Measurements from ENCODE around the gene TYK2. TPM values are rescaled to one million over a fixed set of nuclear protein-coding genes. Genes with fewer than 3 reads are reported as not detected.
"Not testable (repeated sequence)": the region's sequence is repeated elsewhere in the genome, so short reads cannot be mapped to it uniquely, and the experiment has no call there.

TYK2 gene
- total RNA-seq, 4 donors from 2014 or later: 111 to 463 (median 201) TPM

DNA sequence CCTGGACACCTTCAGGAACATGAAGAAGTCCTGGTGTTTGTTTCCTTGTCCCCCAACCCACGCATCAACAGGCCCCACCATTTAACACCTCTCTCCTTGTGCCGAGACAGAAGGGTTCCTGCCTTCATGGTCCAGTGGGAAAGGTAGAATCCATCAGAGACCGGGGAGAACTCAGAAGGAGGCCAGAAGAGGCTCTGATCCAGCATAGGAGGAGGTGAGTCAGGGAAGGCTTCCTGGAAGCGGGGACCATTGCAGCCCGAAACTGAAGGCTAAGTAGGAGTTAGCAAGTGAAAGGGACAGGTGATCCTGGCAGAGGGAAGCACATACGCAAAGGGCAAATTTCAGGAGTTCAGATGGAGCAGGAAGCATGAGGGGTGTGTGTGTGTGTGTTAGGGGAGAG lies 41.4 kb downstream of the TYK2 start:
- intact Hi-C loops (cut with DNase I; ENCODE audit: low total_unique reads) (no loop called here), in situ Hi-C loops (cut with MboI; ENCODE audit: low pct_ligation_motif_present in 1 of 4, low pct_unique_long_range_greater_than_20kb in 1 of 4, low sequenced_read_pairs in 3 of 4) (no loop called here)
- peak overlapping the region in 2 of 4 donors; percentile 34 to 62 for H3K27ac ChIP-seq
- peaks cover 0 to 13% (median 2%) of the 10 kb centered on the region in 4 donors for H3K4me1 ChIP-seq
- no peaks in the 10 kb centered on the region for H3K27me3 ChIP-seq
- 51 to 73% methylated on average over 4 to 6 of the region's 6 CpGs for WGBS, 2 donors (ENCODE audit: low coverage in 1 of 2)
- TF ChIP-seq, protein P1, sequence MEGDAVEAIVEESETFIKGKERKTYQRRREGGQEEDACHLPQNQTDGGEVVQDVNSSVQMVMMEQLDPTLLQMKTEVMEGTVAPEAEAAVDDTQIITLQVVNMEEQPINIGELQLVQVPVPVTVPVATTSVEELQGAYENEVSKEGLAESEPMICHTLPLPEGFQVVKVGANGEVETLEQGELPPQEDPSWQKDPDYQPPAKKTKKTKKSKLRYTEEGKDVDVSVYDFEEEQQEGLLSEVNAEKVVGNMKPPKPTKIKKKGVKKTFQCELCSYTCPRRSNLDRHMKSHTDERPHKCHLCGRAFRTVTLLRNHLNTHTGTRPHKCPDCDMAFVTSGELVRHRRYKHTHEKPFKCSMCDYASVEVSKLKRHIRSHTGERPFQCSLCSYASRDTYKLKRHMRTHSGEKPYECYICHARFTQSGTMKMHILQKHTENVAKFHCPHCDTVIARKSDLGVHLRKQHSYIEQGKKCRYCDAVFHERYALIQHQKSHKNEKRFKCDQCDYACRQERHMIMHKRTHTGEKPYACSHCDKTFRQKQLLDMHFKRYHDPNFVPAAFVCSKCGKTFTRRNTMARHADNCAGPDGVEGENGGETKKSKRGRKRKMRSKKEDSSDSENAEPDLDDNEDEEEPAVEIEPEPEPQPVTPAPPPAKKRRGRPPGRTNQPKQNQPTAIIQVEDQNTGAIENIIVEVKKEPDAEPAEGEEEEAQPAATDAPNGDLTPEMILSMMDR (IDR thresholded peaks at IDR 0.05): no peak
- no peak for TF ChIP-seq POLR2A (IDR thresholded peaks at IDR 0.05)
- TF ChIP-seq EP300 (IDR thresholded peaks at IDR 0.05; ENCODE audit: low read depth): no peak
- no peak for TF ChIP-seq POLR2AphosphoS5 (IDR thresholded peaks at IDR 0.05)
- H3K9me3 ChIP-seq: no peaks in the 10 kb centered on the region
- peak overlapping the region in 2 of 4 donors; percentile 1 to 38 for H3K4me3 ChIP-seq
- DNase-seq: no peak
- H3K36me3 ChIP-seq: no peaks in the 10 kb centered on the region

DNA sequence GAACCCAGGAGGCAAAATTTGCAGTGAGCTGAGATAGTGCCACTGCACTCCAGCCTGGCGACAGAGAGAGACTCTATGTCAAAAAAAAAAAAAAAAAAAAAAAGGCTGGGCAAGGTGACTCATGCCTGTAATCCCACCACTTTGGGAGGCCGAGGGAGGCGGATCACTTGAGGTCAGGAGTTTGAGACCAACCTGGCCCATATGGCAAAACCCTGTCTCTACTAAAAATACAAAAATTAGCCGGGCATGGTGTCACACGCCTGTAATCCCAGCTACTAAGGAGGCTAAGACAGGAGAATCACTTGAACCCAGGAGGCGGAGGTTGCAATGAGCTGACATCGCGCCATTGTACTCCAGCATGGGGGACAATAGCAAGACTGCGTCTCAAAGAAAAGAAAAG lies 43.6 kb downstream of the TYK2 start:
- H3K9me3 ChIP-seq; in situ Hi-C loops (cut with MboI; ENCODE audit: low pct_ligation_motif_present in 1 of 4, low pct_unique_long_range_greater_than_20kb in 1 of 4, low sequenced_read_pairs in 3 of 4); DNase-seq; intact Hi-C loops (cut with DNase I; ENCODE audit: low total_unique reads); H3K4me3 ChIP-seq; H3K27me3 ChIP-seq; H3K27ac ChIP-seq; H3K36me3 ChIP-seq: not testable (repeated sequence)
- H3K4me1 ChIP-seq: peaks cover 0 to 29% (median 13%) of the 10 kb centered on the region in 4 donors
- 89 to 91% methylated on average over 8 to 9 of the region's 9 CpGs for WGBS, 2 donors (ENCODE audit: low coverage in 1 of 2)

DNA sequence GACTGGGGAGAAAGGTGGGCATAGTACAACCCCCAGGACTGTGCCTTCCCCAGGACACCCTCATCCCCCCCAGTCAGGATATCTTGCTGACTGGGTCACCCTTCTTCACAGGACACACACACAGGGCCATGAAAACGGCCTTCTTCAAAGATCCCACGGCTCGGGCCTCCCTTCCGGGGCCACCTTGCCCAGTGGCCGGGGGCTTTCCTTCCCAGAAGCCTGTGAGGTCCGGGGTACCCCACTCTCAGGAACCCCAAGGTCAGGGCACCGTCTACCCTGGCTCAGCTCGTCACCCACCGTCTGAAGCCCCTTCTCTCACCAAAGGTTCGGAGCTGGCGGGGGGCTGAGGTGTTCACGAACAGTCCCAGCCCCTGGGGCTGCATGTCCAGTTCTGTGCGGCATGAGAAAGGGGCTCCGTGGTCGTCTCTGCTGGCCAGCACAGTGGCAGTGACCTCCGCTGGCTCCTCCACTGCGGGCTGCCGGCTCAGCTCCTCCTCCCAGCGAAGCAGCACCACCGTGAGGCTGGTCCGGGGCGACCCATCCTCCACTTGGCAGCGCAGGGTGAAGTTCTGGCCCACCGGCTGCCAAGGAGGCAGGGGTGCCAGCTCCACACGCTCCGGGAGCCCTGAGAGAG lies 44.9 kb downstream of the TYK2 start:
- H3K9me3 ChIP-seq: no peaks in the 10 kb centered on the region
- WGBS, 2 donors (ENCODE audit: low coverage in 1 of 2): 78% methylated on average over 19 of the region's 26 CpGs; no CpG with 5 or more reads in 1 of the 2 donors
- DNase-seq: no peak
- in situ Hi-C loops (cut with MboI; ENCODE audit: low pct_ligation_motif_present in 1 of 4, low pct_unique_long_range_greater_than_20kb in 1 of 4, low sequenced_read_pairs in 3 of 4) (no loop called here), intact Hi-C loops (cut with DNase I; ENCODE audit: low total_unique reads) (no loop called here)
- H3K36me3 ChIP-seq: no peaks in the 10 kb centered on the region
- H3K4me1 ChIP-seq: peaks cover 0 to 31% (median 18%) of the 10 kb centered on the region in 4 donors
- no peaks in the 10 kb centered on the region for H3K27me3 ChIP-seq
- H3K4me3 ChIP-seq: no peak overlapping the region
- TF ChIP-seq EP300 (IDR thresholded peaks at IDR 0.05; ENCODE audit: low read depth) (no peak), POLR2AphosphoS5 (IDR thresholded peaks at IDR 0.05) (no peak), POLR2A (IDR thresholded peaks at IDR 0.05) (no peak)
- TF ChIP-seq, protein P1 (IDR thresholded peaks at IDR 0.05): no peak
- peak overlapping the region in 3 of 4 donors; percentile 90 to 95 (median 92) for H3K27ac ChIP-seq

DNA sequence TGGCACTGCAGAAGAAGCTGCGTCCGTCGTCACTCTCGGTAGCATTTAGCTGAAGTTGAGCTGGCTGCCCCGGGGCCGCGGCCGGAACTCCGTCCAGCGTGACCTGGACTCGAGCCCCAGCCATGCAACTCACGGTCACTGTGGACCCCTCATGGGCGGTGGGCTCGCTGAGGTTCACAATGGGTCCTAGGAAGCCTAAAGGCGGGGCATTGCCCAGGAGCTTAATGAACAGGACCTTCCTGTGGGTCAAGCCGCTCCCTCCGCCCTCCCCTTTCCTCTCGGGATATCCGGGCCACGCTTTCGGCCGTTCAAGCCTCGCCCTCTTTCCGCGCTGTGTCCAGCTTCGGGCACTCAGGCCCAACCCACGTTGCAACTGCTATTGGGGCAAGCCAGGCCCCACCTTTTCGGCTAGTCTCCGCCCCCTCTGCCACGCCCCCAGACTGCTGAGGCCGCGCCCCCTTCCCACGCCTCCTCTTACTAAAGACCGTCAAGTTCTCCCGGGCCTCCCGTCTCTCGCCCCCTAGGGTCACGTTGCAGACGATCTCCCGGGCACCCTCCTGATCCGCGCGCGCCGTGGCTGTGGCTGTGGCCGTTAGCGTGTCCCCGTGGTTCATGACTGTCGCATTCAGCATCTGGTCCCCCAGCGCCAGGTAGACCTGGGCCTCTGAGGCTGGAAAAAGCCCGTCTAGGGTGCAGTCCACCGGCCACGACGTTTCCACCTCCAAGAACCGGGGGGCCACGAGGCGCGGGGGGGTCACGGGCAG lies 45.6 kb downstream of the TYK2 start:
- H3K4me3 ChIP-seq: peak overlapping the region; percentile 45 to 89 (median 72)
- peaks cover 0 to 31% (median 18%) of the 10 kb centered on the region in 4 donors for H3K4me1 ChIP-seq
- in situ Hi-C loops (cut with MboI; ENCODE audit: low pct_ligation_motif_present in 1 of 4, low pct_unique_long_range_greater_than_20kb in 1 of 4, low sequenced_read_pairs in 3 of 4): no loop called here
- H3K9me3 ChIP-seq: no peaks in the 10 kb centered on the region
- intact Hi-C loops (cut with DNase I; ENCODE audit: low total_unique reads): no loop called here
- H3K27ac ChIP-seq: peak overlapping the region; percentile 90 to 95 (median 91)
- no peaks in the 10 kb centered on the region for H3K36me3 ChIP-seq
- TF ChIP-seq, protein P1 (IDR thresholded peaks at IDR 0.05): peak in 3 of 5 experiments; percentile 4 to 29 (median 17)
- peak; percentile 84 for TF ChIP-seq POLR2A (IDR thresholded peaks at IDR 0.05)
- TF ChIP-seq POLR2AphosphoS5 (IDR thresholded peaks at IDR 0.05): peak; percentile 69 to 92 (median 89)
- TF ChIP-seq EP300 (IDR thresholded peaks at IDR 0.05; ENCODE audit: low read depth): no peak
- WGBS, 2 donors (ENCODE audit: low coverage in 1 of 2): 38% methylated on average over 28 of the region's 59 CpGs; no CpG with 5 or more reads in 1 of the 2 donors
- no peaks in the 10 kb centered on the region for H3K27me3 ChIP-seq
- peak; percentile 97 for DNase-seq

Measured in transverse colon (tissue), 4 donors.